ENCODE results near the gene TMEM41B.

TMEM41B gene

DNA sequence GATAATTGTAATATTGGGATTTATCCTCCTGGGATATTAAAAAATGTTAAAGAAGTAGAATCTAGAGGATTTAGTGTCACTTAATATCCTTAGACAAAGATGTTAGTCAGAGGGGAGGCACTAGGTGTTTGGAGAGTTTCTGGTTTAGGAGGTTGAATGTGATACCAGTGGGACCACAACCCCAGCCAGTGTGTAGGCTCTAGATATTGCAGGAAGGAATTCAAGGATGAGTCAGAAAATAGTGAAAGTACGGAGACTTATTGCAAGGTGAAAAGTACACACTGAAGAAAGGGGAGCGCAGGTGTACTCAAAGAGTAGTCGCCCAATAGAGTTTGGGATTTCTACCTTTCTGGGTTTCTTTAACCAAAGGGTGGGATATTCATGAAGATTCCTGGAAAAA lies 5.7 kb upstream of the TMEM41B start:
- no peak for TF ChIP-seq POLR2AphosphoS5 (IDR thresholded peaks at IDR 0.05; ENCODE audit: low read depth, low read length)
- TF ChIP-seq TAF1 (IDR thresholded peaks at IDR 0.05; ENCODE audit: borderline replicate concordance, insufficient read depth, low read length): no peak
- TF ChIP-seq SIN3A (IDR thresholded peaks at IDR 0.05; ENCODE audit: borderline replicate concordance, insufficient read depth, low read length): no peak
- no peak for TF ChIP-seq FOXP2 (optimal IDR thresholded peaks at IDR 0.05; ENCODE audit: borderline replicate concordance, extremely low read depth, extremely low read length, insufficient read depth)
- no peak for TF ChIP-seq REST (IDR thresholded peaks at IDR 0.05; ENCODE audit: insufficient read depth in 1 of 2, low read depth in 2 of 2, low read length in 2 of 2)

DNA sequence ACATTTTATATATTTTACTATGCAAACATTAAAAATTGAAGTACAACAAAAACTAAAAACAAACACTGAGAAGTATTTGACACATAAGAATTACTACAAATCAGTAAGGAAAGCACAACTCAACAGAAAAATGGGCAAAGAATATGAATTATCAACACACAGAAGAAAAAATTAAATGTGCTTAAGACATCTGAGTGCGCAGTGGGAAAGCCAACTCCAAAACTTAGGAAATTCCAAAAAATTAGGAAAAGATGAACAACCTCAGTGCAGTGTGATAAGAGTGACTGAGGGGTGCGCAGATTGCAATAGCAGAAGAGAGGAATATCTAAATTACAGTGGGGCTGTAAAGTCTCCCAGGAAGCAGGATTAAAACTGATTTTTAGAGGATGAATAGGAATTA lies 1.9 kb upstream of the TMEM41B start:
- no peak for TF ChIP-seq FOXP2 (optimal IDR thresholded peaks at IDR 0.05; ENCODE audit: borderline replicate concordance, extremely low read depth, extremely low read length, insufficient read depth)
- TF ChIP-seq SIN3A (IDR thresholded peaks at IDR 0.05; ENCODE audit: borderline replicate concordance, insufficient read depth, low read length): no peak
- no peak for TF ChIP-seq REST (IDR thresholded peaks at IDR 0.05; ENCODE audit: insufficient read depth in 1 of 2, low read depth in 2 of 2, low read length in 2 of 2)
- TF ChIP-seq TAF1 (IDR thresholded peaks at IDR 0.05; ENCODE audit: borderline replicate concordance, insufficient read depth, low read length): no peak
- no peak for TF ChIP-seq POLR2AphosphoS5 (IDR thresholded peaks at IDR 0.05; ENCODE audit: low read depth, low read length)

DNA sequence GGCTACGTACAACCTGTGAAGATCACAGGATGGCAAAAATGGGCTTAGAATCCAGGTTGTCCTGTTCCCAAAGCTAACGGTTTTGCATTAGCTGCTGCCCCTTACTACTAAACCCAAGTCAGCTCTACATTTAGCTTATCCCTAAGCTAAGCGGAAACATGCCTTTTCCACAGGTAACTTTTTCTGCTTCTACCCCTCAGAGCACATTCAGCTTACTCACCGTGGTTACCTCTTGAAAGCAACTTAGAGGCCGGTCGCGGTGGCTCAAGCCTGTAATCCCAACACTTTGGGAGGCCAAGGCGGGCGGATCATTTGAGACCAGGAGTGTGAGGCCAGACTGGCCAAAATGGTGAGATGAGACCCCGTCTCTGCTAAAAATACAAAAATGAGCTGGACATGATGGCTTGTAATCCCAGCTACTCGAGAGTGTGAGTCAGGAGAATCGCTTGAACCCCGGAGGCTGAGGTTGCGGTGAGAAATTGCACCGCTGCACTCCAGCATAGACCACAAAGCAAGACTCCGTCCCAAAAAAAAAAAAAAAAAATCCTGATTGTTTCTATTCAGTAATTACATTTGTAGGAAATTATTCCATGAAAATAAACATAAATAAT lies 790 bp upstream of the TMEM41B start:
- TF ChIP-seq POLR2AphosphoS5 (IDR thresholded peaks at IDR 0.05; ENCODE audit: low read depth, low read length) (no peak), SIN3A (IDR thresholded peaks at IDR 0.05; ENCODE audit: borderline replicate concordance, insufficient read depth, low read length) (no peak), FOXP2 (optimal IDR thresholded peaks at IDR 0.05; ENCODE audit: borderline replicate concordance, extremely low read depth, extremely low read length, insufficient read depth) (no peak), REST (IDR thresholded peaks at IDR 0.05; ENCODE audit: insufficient read depth in 1 of 2, low read depth in 2 of 2, low read length in 2 of 2) (no peak), TAF1 (IDR thresholded peaks at IDR 0.05; ENCODE audit: borderline replicate concordance, insufficient read depth, low read length) (no peak)

- TF ChIP-seq FOXP2 (optimal IDR thresholded peaks at IDR 0.05; ENCODE audit: borderline replicate concordance, extremely low read depth, extremely low read length, insufficient read depth) (no peak), REST (IDR thresholded peaks at IDR 0.05; ENCODE audit: insufficient read depth in 1 of 2, low read depth in 2 of 2, low read length in 2 of 2) (no peak), TAF1 (IDR thresholded peaks at IDR 0.05; ENCODE audit: borderline replicate concordance, insufficient read depth, low read length) (no peak), SIN3A (IDR thresholded peaks at IDR 0.05; ENCODE audit: borderline replicate concordance, insufficient read depth, low read length) (no peak), POLR2AphosphoS5 (IDR thresholded peaks at IDR 0.05; ENCODE audit: low read depth, low read length) (no peak)
Observed at GRCh38 chr11:9313648-9314290, 624 bp downstream of the TMEM41B start.

Data from PFSK-1 (cell line).